Retinal pigment epithelial cell (primary cell): ENCODE measurements around the gene TMEM236.
A peak's percentile ranks its signal among the peaks of the same experiment; 100 is the strongest.

Experiments used
- DNase-seq: peaks from one replicate; pipeline ENCODE4 v3.0.0-alpha.2; 2010; ENCODE audit warnings: low read depth
- H3K4me3 ChIP-seq: 2 replicates; pipeline ENCODE4 v1.5.1; 2011; ENCODE audit warnings: mild to moderate bottlenecking, low read length, control low read depth, moderate library complexity
- CTCF ChIP-seq: conservative IDR thresholded peaks from 2 replicates; pipeline ENCODE4 v1.5.1; 2011; ENCODE audit warnings: low read depth, low read length, control low read depth, inconsistent platforms

The TMEM236 gene

GRCh38 chr10:17838080-17838648, 86.2 kb downstream of the TMEM236 start:
- no peak for DNase-seq
- TF ChIP-seq CTCF: no peak
- H3K4me3 ChIP-seq: no peak overlapping the region

GRCh38 chr10:17841050-17841449, 89.0 kb downstream of the TMEM236 start:
- no peak for DNase-seq
- TF ChIP-seq CTCF: no peak
- H3K4me3 ChIP-seq: no peak overlapping the region

GRCh38 chr10:17842641-17843040, 90.6 kb downstream of the TMEM236 start:
- DNase-seq: no peak
- H3K4me3 ChIP-seq: no peak overlapping the region
- no peak for TF ChIP-seq CTCF

- H3K4me3 ChIP-seq: no peak overlapping the region
- no peak for DNase-seq
- TF ChIP-seq CTCF: peak; percentile 49
Measured at GRCh38 chr10:17847585-17848296, 95.7 kb downstream of the TMEM236 start.

GRCh38 chr10:17848646-17849045, 96.6 kb downstream of the TMEM236 start:
- DNase-seq: no peak
- TF ChIP-seq CTCF: no peak
- H3K4me3 ChIP-seq: no peak overlapping the region
